HG03565 (cell line): Measurements from ENCODE around the gene FAM193A.
"Not testable (repeated sequence)": the region's sequence is repeated elsewhere in the genome, so short reads cannot be mapped to it uniquely, and the experiment has no call there.

ENCODE experiments used
- ATAC-seq: cut with Tn5 transposase; IDR thresholded peaks from one replicate; pipeline ENCODE4 v1.9.1; 2021; ENCODE audit warnings: mild to moderate bottlenecking, moderate library complexity; ENCODE audit not compliant: unreplicated experiment

The FAM193A gene

DNA sequence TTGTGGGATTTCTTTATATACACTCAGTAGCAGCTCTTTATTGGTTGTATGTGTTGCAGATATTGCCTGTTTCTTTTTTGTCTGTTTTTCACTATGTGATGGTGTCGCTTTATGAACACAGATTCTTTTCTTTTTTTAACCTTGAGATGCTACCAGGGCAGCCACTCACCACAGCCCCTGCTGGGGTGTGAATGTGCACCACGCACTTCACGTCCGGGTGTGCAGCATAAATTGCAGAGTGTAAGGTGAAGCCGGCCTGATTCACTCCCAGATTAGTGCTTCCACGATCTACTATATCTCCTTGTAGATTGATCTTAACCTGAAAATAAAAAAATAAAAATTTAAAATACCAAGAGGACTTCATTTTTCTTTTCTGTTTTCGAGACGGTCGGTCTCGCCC is 71.4 kb downstream of the FAM193A start:
- ATAC-seq = no peak

DNA sequence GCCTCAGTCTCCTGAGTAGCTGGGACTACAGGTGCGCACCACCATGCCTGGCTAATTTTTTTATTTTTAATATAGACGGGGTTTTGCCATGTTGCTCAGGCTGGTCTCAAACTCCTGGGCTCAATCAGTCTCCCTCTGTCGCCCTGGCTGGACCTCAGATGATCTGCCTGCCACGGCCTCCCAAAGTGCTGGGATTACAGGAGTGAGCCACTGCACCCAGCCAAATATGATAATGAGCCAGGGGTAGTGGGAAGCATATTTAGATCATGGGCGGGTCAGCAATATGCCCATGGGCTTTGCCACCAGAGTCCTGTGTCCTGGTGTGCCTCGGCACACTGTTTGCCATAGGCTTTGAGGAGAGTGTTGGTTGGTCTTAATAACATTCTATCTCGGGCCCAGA is 71.8 kb downstream of the FAM193A start:
- no peak for ATAC-seq

DNA sequence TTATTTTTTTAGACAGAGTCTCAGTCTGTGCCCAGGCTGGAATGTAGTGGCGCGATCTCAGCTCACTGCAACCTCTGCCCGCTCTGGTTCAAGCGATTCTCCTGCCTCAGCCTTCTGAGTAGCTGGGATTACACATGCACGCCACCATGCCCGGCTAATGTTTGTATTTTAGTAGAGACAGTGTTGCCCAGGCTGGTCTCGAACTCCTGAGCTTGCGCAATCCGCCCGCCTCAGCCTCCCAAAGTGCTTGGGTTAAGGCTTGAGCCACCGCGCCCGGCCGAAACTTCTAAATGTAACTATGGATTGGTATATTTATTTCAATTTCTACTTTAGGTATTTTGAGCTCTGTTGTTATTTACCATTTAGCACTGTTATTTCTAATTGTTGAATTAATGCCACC is 79.4 kb downstream of the FAM193A start:
- no peak for ATAC-seq

DNA sequence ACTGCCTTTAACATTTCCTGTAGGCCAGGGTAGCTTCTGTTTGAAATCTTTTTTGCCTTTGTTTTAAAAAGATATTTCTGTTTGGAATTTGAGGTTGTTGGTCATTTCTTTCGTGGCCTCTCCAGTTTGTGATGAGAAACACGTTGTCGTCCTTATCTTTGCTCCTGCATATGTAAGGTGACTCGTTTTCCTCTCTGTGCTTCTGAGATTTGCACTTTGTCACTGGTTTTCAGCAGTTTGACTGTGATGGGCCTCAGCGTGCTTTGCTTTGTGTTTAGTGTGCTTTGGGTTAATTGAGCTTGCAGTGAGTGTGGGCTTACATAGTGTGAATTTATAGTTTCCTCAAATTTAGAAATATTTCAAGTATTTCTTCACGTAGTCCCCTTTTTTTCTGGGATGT is 81.5 kb downstream of the FAM193A start:
- ATAC-seq = no peak

DNA sequence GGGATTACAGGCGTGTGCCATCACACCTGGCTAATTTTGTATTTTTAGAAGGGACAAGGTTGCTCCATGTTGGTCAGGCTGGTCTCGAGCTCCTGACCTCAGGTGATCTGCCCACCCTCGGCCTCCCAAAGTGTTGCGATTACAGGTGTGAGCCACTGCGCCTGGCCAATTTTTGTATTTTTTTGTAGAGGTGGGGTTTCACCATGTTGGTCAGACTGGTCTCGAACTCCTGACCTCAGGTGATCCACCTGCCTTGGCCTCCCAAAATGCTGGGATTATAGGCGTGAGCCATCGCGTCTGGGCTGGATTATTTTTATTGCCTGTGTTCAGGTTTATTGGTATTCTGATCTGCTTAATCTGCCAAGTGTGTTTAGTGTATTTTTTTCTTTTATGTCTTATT is 82.3 kb downstream of the FAM193A start:
- ATAC-seq = not testable (repeated sequence)

DNA sequence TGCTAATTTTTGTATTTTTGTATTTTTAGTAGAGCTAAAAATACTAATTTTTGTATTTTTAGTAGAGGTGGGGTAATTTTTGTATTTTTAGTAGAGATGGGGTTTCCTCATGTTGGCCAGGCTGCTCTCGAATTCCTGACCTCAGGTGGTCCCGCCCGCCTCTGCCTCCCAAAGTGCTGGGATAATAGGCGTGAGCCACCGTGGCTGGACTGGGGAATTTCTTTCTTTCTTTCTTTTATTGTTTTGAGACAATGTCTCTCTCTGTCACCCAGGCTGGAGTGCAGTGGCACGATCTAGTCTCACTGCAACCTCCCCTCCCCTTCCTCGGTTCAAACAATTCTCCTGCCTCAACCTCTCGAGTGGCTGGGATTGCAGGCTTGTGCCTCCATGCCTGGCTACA is 83.0 kb downstream of the FAM193A start:
- no peak for ATAC-seq

DNA sequence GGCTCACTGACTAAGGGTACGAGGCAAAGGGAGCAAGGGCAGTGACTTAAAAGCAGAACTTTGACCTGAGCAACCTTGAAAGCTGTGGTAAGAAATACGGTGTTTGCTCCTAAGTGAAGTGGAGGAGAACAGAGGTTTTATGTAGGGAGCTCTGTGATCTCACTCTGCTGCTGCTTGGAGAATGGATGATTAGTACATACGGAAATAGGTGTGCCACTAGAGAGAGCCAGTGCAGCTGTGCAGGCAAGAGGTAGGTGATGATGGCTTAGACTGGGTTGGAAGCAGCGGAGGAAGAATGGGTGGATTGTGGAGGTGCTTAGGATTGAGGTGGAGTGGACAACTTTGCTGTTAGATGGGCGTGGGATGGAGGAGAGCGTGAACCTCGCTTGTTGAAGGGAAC is 85.0 kb downstream of the FAM193A start:
- no peak for ATAC-seq

DNA sequence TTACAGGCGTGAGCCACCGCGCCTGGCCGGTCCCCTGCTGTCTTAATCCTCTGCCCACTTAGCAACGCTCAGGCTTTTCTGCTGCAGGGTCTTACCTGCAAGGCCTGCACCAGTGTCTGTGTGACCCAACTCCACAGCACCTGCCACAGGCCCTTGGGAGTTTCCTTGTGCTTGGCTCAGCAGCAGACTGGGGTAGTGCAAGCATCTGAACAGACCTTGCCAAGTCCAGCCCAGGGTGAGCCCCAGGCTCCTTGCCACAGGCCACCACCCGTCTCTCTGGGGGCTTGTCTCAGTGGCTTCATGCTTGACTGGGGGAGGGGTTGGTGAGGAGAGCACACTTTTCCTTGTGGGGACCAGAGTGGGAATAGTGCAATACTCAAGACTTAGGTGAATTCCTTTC is 87.0 kb downstream of the FAM193A start:
- no peak for ATAC-seq

DNA sequence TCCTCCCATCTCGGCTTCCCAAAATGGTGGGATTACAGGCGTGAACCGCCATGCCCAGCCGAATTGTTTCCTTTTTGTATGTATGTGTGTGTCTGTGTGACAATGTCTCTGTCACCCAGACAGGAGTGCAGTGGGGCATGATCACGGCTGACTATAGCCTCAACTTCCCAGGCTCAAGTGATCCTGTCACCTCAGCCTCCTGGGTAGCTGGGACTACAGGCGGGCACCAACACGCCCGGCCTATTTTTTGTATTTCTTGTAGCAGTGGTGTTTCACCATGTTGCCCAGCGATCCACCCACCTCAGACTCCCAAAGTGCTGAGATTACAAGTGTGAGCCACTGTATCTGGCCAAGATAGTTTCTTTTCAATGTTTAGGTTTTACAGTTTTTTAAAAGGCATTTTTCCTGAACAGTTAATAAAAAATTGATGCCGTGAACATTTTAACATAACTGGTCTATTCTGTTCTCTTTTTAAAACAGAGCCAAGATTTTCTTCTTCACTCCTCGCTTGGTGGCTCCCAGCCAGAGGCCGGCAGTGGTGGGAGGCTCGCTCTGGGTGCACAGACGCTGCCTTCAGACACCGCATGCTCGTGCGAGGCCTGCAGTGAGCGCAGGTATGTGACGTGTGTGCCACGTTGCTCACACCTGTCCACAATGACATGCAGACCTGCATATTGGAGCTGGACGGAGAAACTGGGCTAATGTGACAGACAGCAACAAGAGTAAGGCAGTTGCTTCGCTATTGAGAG is 88.5 kb downstream of the FAM193A start:
- no peak for ATAC-seq

DNA sequence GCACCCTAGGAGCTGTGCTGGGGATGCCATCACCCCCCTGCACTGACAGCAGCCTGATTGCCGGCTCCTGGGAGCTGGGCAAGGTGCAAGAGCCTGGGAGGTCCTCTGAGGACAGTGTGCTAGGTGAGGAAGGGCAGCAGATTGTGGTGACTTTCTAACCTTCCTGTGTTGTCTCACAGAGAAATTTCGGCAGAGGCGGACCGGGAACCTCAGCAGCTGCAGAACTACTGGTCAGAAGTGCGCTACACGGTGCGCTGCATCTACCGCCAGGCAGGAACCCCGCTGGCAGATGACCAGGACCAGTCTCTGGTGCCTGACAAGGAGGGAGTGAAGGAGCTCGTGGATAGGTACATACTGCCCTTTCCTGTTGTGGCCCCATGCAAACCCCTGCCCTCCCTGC is 89.8 kb downstream of the FAM193A start:
- no peak for ATAC-seq

DNA sequence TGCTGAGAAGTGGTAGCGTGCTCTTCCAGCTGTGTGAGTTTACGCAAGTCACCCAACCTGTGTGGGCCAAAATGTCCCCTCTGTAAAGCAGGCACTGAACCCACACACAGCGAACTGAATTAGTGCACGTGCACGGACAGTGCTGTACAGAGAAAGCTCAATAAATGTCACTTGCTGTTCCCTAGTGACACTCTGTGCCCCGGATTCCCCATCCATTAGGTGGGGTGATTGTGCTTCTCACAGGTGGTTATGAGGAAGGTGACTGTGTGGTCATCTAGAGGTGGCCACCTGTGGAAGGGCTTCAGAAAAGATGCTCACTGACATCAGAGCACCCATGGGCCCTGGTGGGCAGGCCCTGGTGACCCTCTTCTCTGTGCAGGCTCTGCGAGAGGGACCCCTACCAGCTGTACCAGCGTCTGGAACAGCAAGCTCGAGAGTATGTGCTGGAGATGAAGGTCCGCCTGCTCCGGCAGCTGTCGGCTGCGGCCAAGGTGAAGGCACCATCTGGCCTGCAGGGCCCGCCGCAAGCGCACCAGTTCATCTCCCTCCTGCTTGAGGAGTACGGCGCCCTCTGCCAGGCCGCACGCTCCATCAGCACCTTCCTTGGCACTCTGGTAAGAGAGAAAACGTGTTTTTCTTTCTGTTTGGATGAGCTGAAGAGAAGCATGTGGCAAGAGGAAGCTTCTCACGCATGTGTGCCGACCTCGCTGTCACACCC is 94.3 kb downstream of the FAM193A start:
- ATAC-seq = no peak

DNA sequence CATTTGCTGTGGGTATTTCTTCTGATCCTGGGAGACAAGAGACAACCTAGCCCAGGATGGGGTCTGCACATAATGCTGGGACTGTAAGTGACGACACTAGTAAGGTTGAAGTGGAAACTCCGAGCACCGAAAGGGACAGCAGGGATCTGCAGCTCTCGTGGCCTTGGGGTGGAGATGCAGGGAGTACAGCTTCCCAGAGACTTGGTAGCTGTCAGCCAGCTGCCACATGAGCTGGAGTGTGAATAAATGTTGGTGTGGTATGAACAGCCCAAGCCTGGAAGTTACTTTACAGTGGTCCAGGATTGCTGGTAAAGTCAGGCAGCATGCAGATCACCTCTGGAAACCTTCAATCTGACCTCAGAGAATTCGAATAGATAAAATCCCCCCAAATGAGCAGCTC is 97.6 kb downstream of the FAM193A start:
- ATAC-seq = no peak

DNA sequence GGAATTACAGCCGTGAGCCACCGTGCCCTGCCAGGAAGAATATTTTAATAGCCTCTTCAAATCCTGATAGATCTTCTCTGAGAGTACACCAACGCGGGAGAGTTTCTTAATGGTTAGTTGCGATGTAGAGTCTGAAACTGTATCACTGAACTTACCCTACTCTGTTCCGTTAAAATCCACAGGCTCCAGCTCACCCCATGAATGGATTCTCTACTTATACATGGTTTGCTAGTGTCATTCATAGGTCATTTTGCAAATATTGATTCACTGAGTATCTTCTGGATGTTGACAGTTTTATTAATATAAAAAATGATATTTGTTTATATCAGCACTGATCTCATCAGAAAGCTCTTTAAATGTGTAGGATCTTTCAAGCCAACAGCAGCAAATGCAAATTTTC is 99.9 kb downstream of the FAM193A start:
- no peak for ATAC-seq

DNA sequence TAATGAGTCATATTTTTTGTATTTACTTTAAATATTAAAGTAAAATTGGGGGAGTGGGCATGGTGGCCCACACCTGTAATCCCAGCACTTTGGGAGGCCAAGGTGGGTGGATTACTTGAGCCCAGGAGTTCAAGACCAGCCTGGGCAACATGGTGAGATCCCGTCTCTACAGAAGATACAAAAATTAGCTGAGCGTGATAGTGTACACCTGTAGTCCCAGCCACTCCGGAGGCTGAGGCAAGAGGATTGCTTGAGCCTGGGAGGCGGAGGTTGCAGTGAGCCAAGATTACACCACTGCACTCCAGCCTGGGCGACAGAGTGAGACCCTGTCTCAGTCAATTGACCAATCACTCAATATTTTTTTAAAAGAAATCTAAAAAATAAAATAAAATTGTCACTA is 100.5 kb downstream of the FAM193A start:
- ATAC-seq = not testable (repeated sequence)

DNA sequence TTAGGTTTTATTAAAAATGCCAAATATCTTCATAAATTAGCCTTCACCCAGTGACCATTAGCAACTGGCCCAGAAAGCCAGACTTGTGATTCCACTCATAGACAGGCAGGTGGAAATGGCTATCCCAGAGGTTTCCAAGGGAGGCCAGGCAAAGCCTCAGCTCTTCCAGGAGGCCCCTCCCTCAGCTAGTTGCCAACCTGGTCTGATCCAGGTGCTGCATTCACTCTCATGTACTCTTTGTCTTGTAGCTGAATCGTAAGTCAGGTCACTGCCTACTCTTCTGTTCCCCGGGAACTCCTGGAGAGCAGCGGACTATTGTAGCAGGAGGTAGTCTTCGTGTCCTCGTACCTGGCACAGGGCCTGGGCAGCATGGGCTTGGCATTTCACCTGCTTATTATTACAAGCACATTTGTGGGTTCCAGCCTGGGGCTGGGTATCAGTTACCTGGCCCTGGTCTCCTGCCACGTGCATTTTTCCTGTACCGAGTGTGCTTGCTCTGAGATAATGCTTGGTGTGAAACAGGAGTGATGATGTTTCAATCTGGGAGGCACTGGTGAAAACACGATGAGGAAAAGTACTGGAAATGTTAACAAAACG is 101.6 kb downstream of the FAM193A start:
- no peak for ATAC-seq

DNA sequence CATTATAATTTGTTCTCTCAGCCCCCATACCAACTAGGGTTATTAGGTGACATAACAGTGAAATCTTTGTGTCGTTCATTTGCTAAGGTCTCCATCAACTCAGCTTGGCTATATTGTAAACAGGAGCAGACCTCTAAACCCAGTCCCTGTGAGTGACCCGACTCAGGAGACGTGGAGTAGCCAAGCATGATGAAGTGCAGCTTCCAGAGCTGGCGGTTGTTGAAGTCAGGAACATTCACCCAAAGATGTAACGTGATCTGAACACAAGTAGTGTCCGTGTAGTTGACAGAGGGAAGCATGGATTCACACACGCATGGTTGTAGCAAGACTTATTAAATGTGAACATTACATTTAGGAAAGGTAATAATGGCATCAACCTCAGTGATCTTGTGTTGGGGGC is 102.3 kb downstream of the FAM193A start:
- no peak for ATAC-seq

DNA sequence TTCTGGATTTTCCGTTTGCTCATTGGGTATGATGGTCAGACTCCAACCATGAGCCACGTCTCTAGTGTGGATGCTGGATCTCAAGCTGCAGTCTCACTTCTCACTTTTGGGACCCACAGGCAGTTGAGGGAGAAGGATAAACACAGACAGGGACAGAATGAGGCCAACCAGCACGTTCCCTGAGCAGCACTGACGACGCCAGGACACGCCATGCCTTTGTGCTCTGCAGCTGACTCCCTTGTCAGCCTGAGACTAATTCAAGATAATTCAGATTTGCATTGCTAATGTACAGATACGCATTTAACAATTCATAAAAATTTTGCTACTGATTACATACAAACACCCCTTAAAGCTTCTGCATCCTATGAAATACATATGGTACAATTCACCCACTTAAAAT is 106.5 kb downstream of the FAM193A start:
- ATAC-seq = no peak

DNA sequence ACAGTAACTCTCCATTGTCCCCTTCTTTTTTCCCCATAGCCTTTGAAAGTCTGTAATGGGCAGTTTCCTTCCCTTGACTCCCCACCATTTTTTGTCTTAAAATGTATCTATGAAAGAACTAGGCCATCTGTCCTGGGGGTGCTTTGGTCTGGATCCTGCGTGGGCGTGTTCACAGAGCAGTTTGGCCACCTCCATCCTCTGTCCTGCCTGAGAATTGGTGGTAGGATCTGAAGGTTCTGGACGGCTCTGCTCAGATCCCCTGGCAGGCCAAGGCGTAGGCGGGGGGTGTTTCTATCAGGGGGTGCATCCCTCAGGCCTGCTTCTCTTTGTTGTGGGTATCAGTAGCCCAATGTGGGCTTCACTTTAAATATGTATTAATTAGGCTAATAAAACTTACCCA is 107.1 kb downstream of the FAM193A start:
- ATAC-seq = no peak

DNA sequence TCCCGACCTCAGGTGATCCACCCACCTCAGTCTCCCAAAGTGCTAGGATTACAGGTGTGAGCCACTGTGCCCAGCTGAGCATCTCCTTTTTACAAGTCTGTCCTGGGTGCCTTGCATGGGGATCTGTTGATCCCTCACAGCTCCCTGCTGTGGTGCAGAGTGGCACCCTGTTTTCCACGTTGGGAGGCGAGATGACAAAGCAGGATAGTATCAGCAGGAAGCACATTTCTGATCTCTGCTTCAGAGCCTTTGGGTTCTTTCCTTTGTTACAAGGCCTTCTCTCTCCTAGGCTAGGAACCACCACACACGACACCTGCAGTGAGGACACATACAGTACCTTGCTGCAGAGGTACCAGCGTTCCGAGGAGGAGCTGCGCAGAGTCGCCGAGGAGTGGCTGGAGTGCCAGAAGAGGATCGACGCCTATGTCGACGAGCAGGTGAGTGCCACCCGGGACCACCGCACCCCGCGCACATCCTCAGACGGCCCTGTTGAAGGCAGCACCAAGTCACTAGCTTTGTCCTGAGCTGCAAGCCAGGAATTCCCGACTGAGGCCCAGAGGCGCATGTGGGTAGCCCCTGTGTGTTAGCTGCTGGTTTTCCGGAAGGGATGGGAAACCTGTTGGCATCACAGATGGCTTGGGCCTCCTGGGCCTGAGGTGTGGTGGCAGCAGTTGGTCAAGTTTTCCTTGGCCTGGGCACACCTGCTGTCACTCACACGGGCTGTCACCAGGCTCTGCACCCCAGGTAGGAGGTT is 110.1 kb downstream of the FAM193A start:
- no peak for ATAC-seq

DNA sequence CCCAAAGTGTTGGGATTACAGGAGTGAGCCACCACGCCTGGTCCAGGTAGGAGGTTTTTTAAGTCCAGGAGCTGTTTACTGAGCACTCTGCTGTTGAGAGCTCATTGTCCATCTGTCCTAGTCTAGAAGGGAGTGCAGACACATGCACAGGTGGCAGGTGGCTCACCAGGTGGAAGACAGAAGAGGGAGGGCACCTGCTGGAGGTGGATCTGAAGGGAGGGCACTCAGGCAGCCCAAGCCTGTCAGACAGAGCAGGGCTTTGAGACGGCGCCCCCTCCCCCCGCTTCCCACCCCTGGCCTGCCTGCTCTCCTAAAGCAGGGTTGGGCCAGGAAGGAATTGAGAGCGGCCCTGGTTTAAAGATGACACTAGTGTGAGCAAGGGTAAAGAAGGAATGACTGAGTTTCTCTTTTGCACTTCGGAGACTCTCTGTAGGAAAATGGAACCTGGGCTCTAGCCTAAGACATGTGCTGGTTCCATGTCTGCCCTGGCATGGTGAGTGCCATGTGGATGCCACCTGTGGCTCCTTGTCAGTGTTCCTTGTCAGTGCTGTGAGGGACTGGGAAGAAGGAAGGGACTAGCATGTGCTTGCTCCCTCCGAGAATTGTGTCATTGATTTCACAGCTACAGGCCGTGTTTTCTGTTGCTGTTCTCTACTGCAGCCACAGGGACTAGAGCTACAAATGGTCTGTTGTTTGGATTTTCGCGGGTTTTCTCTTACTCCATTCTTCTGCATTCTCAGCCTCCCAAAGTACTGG is 111.1 kb downstream of the FAM193A start:
- ATAC-seq = no peak
